ENCODE data around the gene ALDH3B1. TPM values are rescaled to one million over a fixed set of nuclear protein-coding genes. Genes with fewer than 3 reads are reported as not detected.

Gene ALDH3B1
- total RNA-seq, 1 experiment from 2014 or later, result not detected

GRCh38 chr11:68015467-68015866 is 5.3 kb downstream of the ALDH3B1 start:
- no peak overlapping the region for H2BK12ac ChIP-seq (ENCODE audit: insufficient read length, low read depth, low read length)
- peaks cover 9 to 26% of the 10 kb centered on the region in 2 experiments for H3K4me1 Mint-ChIP-seq

More at GRCh38 chr11:68015467-68015866, 5.3 kb downstream of the ALDH3B1 start:
- H3K23ac ChIP-seq (ENCODE audit: insufficient read length, low read depth, low read length), result no peak overlapping the region
- Mint-ChIP-seq H3K27ac (no peak overlapping the region), H3K36me3 (ENCODE audit: insufficient read depth in 1 of 3, low read depth in 3 of 3) (no peaks in the 10 kb centered on the region; a peak in 1 of 7 replicates), H3K27me3 (ENCODE audit: low read depth) (peaks cover 2% of the 10 kb centered on the region), H3K4me3 (no peak overlapping the region), H3K9me3 (no peaks in the 10 kb centered on the region)
- no peak overlapping the region for H2BK5ac ChIP-seq (ENCODE audit: insufficient read length, low read length)
- H2BK15ac ChIP-seq (ENCODE audit: low read depth, low read length), result no peak overlapping the region
- no peak overlapping the region for H2BK20ac ChIP-seq (ENCODE audit: low read depth, low read length, poor library complexity, severe bottlenecking)
- H3K14ac ChIP-seq (ENCODE audit: insufficient read depth, low read length), result no peak overlapping the region
- H3K23me2 ChIP-seq (ENCODE audit: insufficient read length, low read depth, low read length, poor library complexity, severe bottlenecking), result no peaks in the 10 kb centered on the region
- H4K5ac ChIP-seq (ENCODE audit: insufficient read length, low read depth, low read length), result no peak overlapping the region
- no peak for DNase-seq
- no peaks in the 10 kb centered on the region for H3K9me3 ChIP-seq (ENCODE audit: control insufficient read depth, low read depth, low read length)
- no peaks in the 10 kb centered on the region for H3K79me2 ChIP-seq (ENCODE audit: insufficient read depth, low read length)
- H3T11ph ChIP-seq (ENCODE audit: low read length), result no peak overlapping the region
- H2BK120ac ChIP-seq (ENCODE audit: low read depth, low read length, poor library complexity, severe bottlenecking), result no peak overlapping the region
- H3K18ac ChIP-seq (ENCODE audit: insufficient read length, low read depth, low read length), result no peak overlapping the region
- H2AK5ac ChIP-seq (ENCODE audit: insufficient read length, low read length), result no peak overlapping the region
- H3K79me1 ChIP-seq (ENCODE audit: insufficient read depth, low read depth, low read length, poor library complexity, severe bottlenecking), result no peaks in the 10 kb centered on the region
- no peak overlapping the region for H3K9ac ChIP-seq (ENCODE audit: extremely low read depth, insufficient read length, low read length)
- no peak overlapping the region for H3K56ac ChIP-seq (ENCODE audit: insufficient read length, low read depth, low read length)
- H4K20me1 ChIP-seq (ENCODE audit: control insufficient read depth, insufficient read depth, insufficient read length), result no peaks in the 10 kb centered on the region
- no peak for TF ChIP-seq CTCF (conservative IDR thresholded peaks at IDR 0.05)
- no peaks in the 10 kb centered on the region for H3K4me1 ChIP-seq (ENCODE audit: insufficient read depth, low read length)
- no peak overlapping the region for H3K4ac ChIP-seq (ENCODE audit: low read depth, low read length)
- H2AFZ ChIP-seq (ENCODE audit: low read length), result no peak overlapping the region
- no peak overlapping the region for H4K91ac ChIP-seq (ENCODE audit: insufficient read length, low read depth, low read length)
- no peak overlapping the region for H3K27ac ChIP-seq (ENCODE audit: insufficient read length, low read depth, low read length)
- H3K27me3 ChIP-seq (ENCODE audit: insufficient read depth, low read length), result no peaks in the 10 kb centered on the region
- no peak overlapping the region for H4K8ac ChIP-seq (replicated peaks; ENCODE audit: insufficient read length, low read depth, low read length)
- no CpG with 5 or more reads among the region's 8 CpGs for WGBS (ENCODE audit: extremely low coverage, insufficient read length, low lambda C conversion rate)
- H3K4me2 ChIP-seq (ENCODE audit: insufficient read depth, insufficient read length, low read length), result no peak overlapping the region

All from H9 (cell line).